Lung (tissue), 12 donors: ENCODE results near the gene OXSR1. TPM values are rescaled to one million over a fixed set of nuclear protein-coding genes. Genes with fewer than 3 reads are reported as not detected.

Source experiments
- ATAC-seq: fragments of 200-7000 bp; cut with Tn5 transposase; one replicate; pipeline ENCODE4 v1.9.1; 2020; ENCODE audit warnings: moderate number of reproducible peaks; ENCODE audit not compliant: insufficient read depth, low FRiP score
- DNase-seq, 3 donors: peaks; one replicate each; pipeline ENCODE4 v3.0.0-alpha.2; 2013 to 2017
- H3K27ac ChIP-seq, 2 donors: one replicate each; pipeline ENCODE4 v1.5.1; 2013; ENCODE audit warnings: mild to moderate bottlenecking in 2 of 2, moderate library complexity in 2 of 2, control low read depth in 1 of 2, inconsistent platforms in 1 of 2, low read depth in 1 of 2, low read length in 1 of 2
- H3K27me3 ChIP-seq, 3 donors: one replicate each; pipeline ENCODE4 v1.5.1; 2013; ENCODE audit warnings: low read length in 2 of 3; ENCODE audit not compliant: control insufficient read depth in 3 of 3, insufficient read depth in 3 of 3
- H3K36me3 ChIP-seq, 4 donors: one replicate each; pipeline ENCODE4 v1.5.1; 2013; ENCODE audit warnings: low read length in 4 of 4, mild to moderate bottlenecking in 1 of 4, moderate library complexity in 1 of 4; ENCODE audit not compliant: control insufficient read depth in 4 of 4, insufficient read depth in 4 of 4
- H3K4me1 ChIP-seq, 5 donors: one replicate each; pipeline ENCODE4 v1.5.1; 2013; ENCODE audit warnings: low read length in 5 of 5, mild to moderate bottlenecking in 2 of 5, moderate library complexity in 1 of 5; ENCODE audit not compliant: control insufficient read depth in 5 of 5, insufficient read depth in 5 of 5
- H3K4me3 ChIP-seq: one replicate; pipeline ENCODE4 v1.5.1; 2013; ENCODE audit warnings: mild to moderate bottlenecking, control low read depth, moderate library complexity
- H3K9ac ChIP-seq, 2 donors: one replicate each; pipeline ENCODE4 v1.5.1; 2013; ENCODE audit warnings: low read length in 2 of 2, control low read depth in 1 of 2; ENCODE audit not compliant: insufficient read depth in 1 of 2
- H3K9me3 ChIP-seq, 4 donors: one replicate each; pipeline ENCODE4 v1.5.1; 2013; ENCODE audit warnings: low read length in 3 of 4, mild to moderate bottlenecking in 1 of 4, moderate library complexity in 1 of 4; ENCODE audit not compliant: control insufficient read depth in 4 of 4, insufficient read depth in 3 of 4
- CTCF ChIP-seq: IDR thresholded peaks from 2 replicates; pipeline ENCODE4 v1.5.1; 2012; ENCODE audit warnings: mild to moderate bottlenecking; ENCODE audit errors: control extremely low read depth, extremely low read depth
- whole genome bisulfite sequencing, 2 donors: extraction: QIAGEN DNeasy Blood & Tissue Kit; methylation state at CpG; one replicate each; pipeline ENCODE4 v1.1.7; 2013; 5-methylcytosine and 5-hydroxymethylcytosine counted together
- polyA plus RNA-seq, 2 donors: library from polyadenylated mRNA; stranded (reverse); fragments of 200-250 nt; gene quantifications; one replicate each; pipeline ENCODE4 v1.2.1, GENCODE V29; 2013
- total RNA-seq, 2 donors: library from RNA; depleted of rRNA in 1 of 2; stranded (reverse); fragments of >200 nt in 1 of 2; gene quantifications; one replicate each; pipeline ENCODE4 v1.2.1, GENCODE V29; 2014 to 2021
- donor health status: control.
- donor health status: control.
- donor health status: Bipolar disorder and iron deficiency.
- donor health status: healthy.
- donor health status: DM: yes; HTN: yes; CAD: no.

OXSR1 gene
- total and polyA plus RNA-seq, 4 donors = 11.9 to 38.9 (median 24.9) TPM

- no peak for ATAC-seq
- no peaks in the 10 kb centered on the region for H3K27me3 ChIP-seq
These were observed 34.7 kb upstream of the OXSR1 start for GRCh38 chr3:38130631-38131065.

GRCh38 chr3:38131621-38132369 lies 33.5 kb upstream of the OXSR1 start:
- H3K4me1 ChIP-seq = peaks cover 0 to 24% (median 0%) of the 10 kb centered on the region in 5 donors
- DNase-seq (peak in 2 of 3 donors; percentile 36 to 37), ATAC-seq (no peak)
- no peaks in the 10 kb centered on the region for H3K27me3 ChIP-seq
- WGBS, 2 donors = 80 to 81% methylated on average over 6 of the region's 6 CpGs
- no peak overlapping the region for H3K4me3 ChIP-seq
- no peak overlapping the region for H3K9ac ChIP-seq
- peaks cover 6 to 44% (median 39%) of the 10 kb centered on the region in 4 donors for H3K36me3 ChIP-seq
- H3K9me3 ChIP-seq = no peaks in the 10 kb centered on the region
- no peak overlapping the region for H3K27ac ChIP-seq
- no peak for TF ChIP-seq CTCF

More at GRCh38 chr3:38130631-38131065, 34.7 kb upstream of the OXSR1 start:
- peaks cover 10 to 54% (median 48%) of the 10 kb centered on the region in 4 donors for H3K36me3 ChIP-seq
- TF ChIP-seq CTCF = no peak
- peaks cover 0 to 24% (median 0%) of the 10 kb centered on the region in 5 donors for H3K4me1 ChIP-seq
- no peak overlapping the region for H3K27ac ChIP-seq
- DNase-seq = no peak
- 74 to 76% methylated on average over 3 of the region's 3 CpGs for WGBS, 2 donors
- H3K9ac ChIP-seq = no peak overlapping the region
- H3K4me3 ChIP-seq = no peak overlapping the region
- no peaks in the 10 kb centered on the region for H3K9me3 ChIP-seq

- DNase-seq (no peak), ATAC-seq (no peak)
- Histone ChIP-seq H3K9me3 (no peaks in the 10 kb centered on the region), H3K27ac (peak overlapping the region in 1 of 2 donors; percentile 66), H3K36me3 (peaks cover 0 to 37% (median 30%) of the 10 kb centered on the region in 4 donors), H3K27me3 (no peaks in the 10 kb centered on the region), H3K9ac (no peak overlapping the region), H3K4me3 (no peak overlapping the region), H3K4me1 (peaks cover 0 to 26% (median 5%) of the 10 kb centered on the region in 5 donors)
- WGBS, 2 donors = 82 to 84% methylated on average over 3 of the region's 3 CpGs
- TF ChIP-seq CTCF = no peak
These were observed 32.2 kb upstream of the OXSR1 start for GRCh38 chr3:38133209-38133556.
